Daoy (cell line): Measurements from ENCODE around the gene CCDC74B. TPM values are rescaled to one million over a fixed set of nuclear protein-coding genes. Genes with fewer than 3 reads are reported as not detected.
"Not testable (repeated sequence)": the region's sequence is repeated elsewhere in the genome, so short reads cannot be mapped to it uniquely, and the experiment has no call there.

Experiments used
- DNase-seq: peaks from one replicate; pipeline ENCODE4 v3.0.0-alpha.2; 2015; ENCODE audit warnings: low read depth
- total RNA-seq: library from RNA; depleted of rRNA; stranded (reverse); fragments of >200 nt; shearing (Covaris generic); gene quantifications from 2 replicates; pipeline ENCODE4 v1.2.3, GENCODE V29; 2014; rRNA removed

Gene CCDC74B
- total RNA-seq = 3.3 and 33.7 TPM in 2 replicates

GRCh38 chr2:130145006-130145414 is at the start of gene CCDC74B:
Gene CCDC74B (minus strand): TSS chr2:130145112. CDS start chr2:130144996, 116 bp downstream.
- DNase-seq = peak; percentile 63

GRCh38 chr2:130193824-130194223 is 48.9 kb upstream of the CCDC74B start:
- DNase-seq = not testable (repeated sequence)

GRCh38 chr2:130192451-130192850 is 47.5 kb upstream of the CCDC74B start:
- not testable (repeated sequence) for DNase-seq

- not testable (repeated sequence) for DNase-seq
Observed at GRCh38 chr2:130191319-130191718, 46.4 kb upstream of the CCDC74B start.

- DNase-seq = no peak
Observed at GRCh38 chr2:130190237-130190636, 45.3 kb upstream of the CCDC74B start.

GRCh38 chr2:130188958-130189357 is 44.0 kb upstream of the CCDC74B start:
- DNase-seq = not testable (repeated sequence)

GRCh38 chr2:130187859-130188792 is 43.2 kb upstream of the CCDC74B start:
- DNase-seq = not testable (repeated sequence)

GRCh38 chr2:130187268-130187667 is 42.4 kb upstream of the CCDC74B start:
- no peak for DNase-seq

GRCh38 chr2:130186391-130186790 is 41.5 kb upstream of the CCDC74B start:
- DNase-seq = no peak

- no peak for DNase-seq
Observed at GRCh38 chr2:130185896-130186295, 41.0 kb upstream of the CCDC74B start.

GRCh38 chr2:130185436-130185835 is 40.5 kb upstream of the CCDC74B start:
- no peak for DNase-seq

- DNase-seq = no peak
Observed at GRCh38 chr2:130183512-130184373, 38.8 kb upstream of the CCDC74B start.

GRCh38 chr2:130182826-130183511 is 38.1 kb upstream of the CCDC74B start:
- DNase-seq = peak; percentile 30

- peak; percentile 91 for DNase-seq
Observed at GRCh38 chr2:130181880-130182682, 37.2 kb upstream of the CCDC74B start, which contains the start of gene MZT2B. Gene MZT2B (plus strand): TSS chr2:130182262. CDS start chr2:130182283, 21 bp downstream.

GRCh38 chr2:130181325-130181879 is 36.5 kb upstream of the CCDC74B start, which contains the start of gene SMPD4:
Gene SMPD4 (minus strand): TSS chr2:130181602. CDS start chr2:130176592, 5,010 bp downstream.
- peak; percentile 97 for DNase-seq

- DNase-seq = peak; percentile 25
Observed at GRCh38 chr2:130180404-130181324, 35.8 kb upstream of the CCDC74B start.

GRCh38 chr2:130174866-130175265 is 30.0 kb upstream of the CCDC74B start:
- DNase-seq = not testable (repeated sequence)

GRCh38 chr2:130169896-130170295 is 25.0 kb upstream of the CCDC74B start:
- no peak for DNase-seq

GRCh38 chr2:130169163-130169562 is 24.3 kb upstream of the CCDC74B start:
- DNase-seq = not testable (repeated sequence)
